Stimulated activated CD4-positive, alpha-beta T cell treated with anti-CD3 and anti-CD28 coated beads, Interleukin-12 subunit alpha, Interleukin-12 subunit beta, amount 100 ng/mL, for 24 hours (primary cell): ENCODE measurements around the gene PHPT1.
"Not testable (repeated sequence)": the region's sequence is repeated elsewhere in the genome, so short reads cannot be mapped to it uniquely, and the experiment has no call there.

ENCODE experiments used
- DNase-seq, 2 experiments: peaks; one replicate each; pipeline ENCODE4 v3.0.0-alpha.2; 2020; ENCODE audit warnings: low read depth in 2 of 2

The PHPT1 gene

GRCh38 chr9:136837146-136837855, 11.9 kb upstream of the PHPT1 start:
- DNase-seq: no peak

GRCh38 chr9:136837856-136838277, 11.3 kb upstream of the PHPT1 start:
- not testable (repeated sequence) for DNase-seq

- no peak for DNase-seq
These were observed 10.6 kb upstream of the PHPT1 start for GRCh38 chr9:136838314-136839228.

GRCh38 chr9:136839229-136840139, 9.7 kb upstream of the PHPT1 start:
- DNase-seq: no peak

- DNase-seq: no peak
These were observed 8.9 kb upstream of the PHPT1 start for GRCh38 chr9:136840140-136840876.

- DNase-seq: no peak
These were observed 8.1 kb upstream of the PHPT1 start for GRCh38 chr9:136840877-136841645.

GRCh38 chr9:136841646-136842379, 7.4 kb upstream of the PHPT1 start:
- not testable (repeated sequence) for DNase-seq

GRCh38 chr9:136842380-136842948, 6.7 kb upstream of the PHPT1 start, which contains the start of gene AJM1:
TSS of gene AJM1 (plus strand) at chr9:136842478. CDS start at chr9:136844415, 1,937 bp downstream.
- peak; percentile 53 to 73 for DNase-seq

GRCh38 chr9:136843159-136843800, 5.9 kb upstream of the PHPT1 start:
- not testable (repeated sequence) for DNase-seq

GRCh38 chr9:136843801-136844740, 5.1 kb upstream of the PHPT1 start:
- peak in 1 of 2 experiments; percentile 60 for DNase-seq

GRCh38 chr9:136844761-136845464, 4.3 kb upstream of the PHPT1 start:
- DNase-seq: no peak

GRCh38 chr9:136845465-136846260, 3.5 kb upstream of the PHPT1 start:
- DNase-seq: no peak

- no peak for DNase-seq
These were observed 2.7 kb upstream of the PHPT1 start for GRCh38 chr9:136846376-136847087.

GRCh38 chr9:136847088-136847825, 2.0 kb upstream of the PHPT1 start:
- DNase-seq: no peak
